HG03175 (cell line): ENCODE results near the gene VWA2.

Experiments used
- ATAC-seq: cut with Tn5 transposase; IDR thresholded peaks from one replicate; pipeline ENCODE4 v1.9.1; 2021; ENCODE audit warnings: mild to moderate bottlenecking, moderate library complexity; ENCODE audit not compliant: unreplicated experiment

VWA2 gene

GRCh38 chr10:114246679-114247305 is 7.7 kb downstream of the VWA2 start:
- ATAC-seq = no peak

GRCh38 chr10:114250236-114250635 is 11.2 kb downstream of the VWA2 start:
- no peak for ATAC-seq

- ATAC-seq = no peak
Observed at GRCh38 chr10:114250716-114251115, 11.7 kb downstream of the VWA2 start.

GRCh38 chr10:114252092-114252491 is 13.0 kb downstream of the VWA2 start:
- no peak for ATAC-seq

- no peak for ATAC-seq
Observed at GRCh38 chr10:114252883-114253282, 13.8 kb downstream of the VWA2 start.

GRCh38 chr10:114255227-114255626 is 16.2 kb downstream of the VWA2 start:
- no peak for ATAC-seq

- ATAC-seq = no peak
Observed at GRCh38 chr10:114256008-114256765, 17.1 kb downstream of the VWA2 start.

GRCh38 chr10:114256822-114257221 is 17.8 kb downstream of the VWA2 start:
- no peak for ATAC-seq

- ATAC-seq = no peak
Observed at GRCh38 chr10:114257498-114257897, 18.4 kb downstream of the VWA2 start.

GRCh38 chr10:114258274-114258840 is 19.3 kb downstream of the VWA2 start:
- no peak for ATAC-seq

- ATAC-seq = no peak
Observed at GRCh38 chr10:114259824-114260223, 20.8 kb downstream of the VWA2 start.

GRCh38 chr10:114260366-114260765 is 21.3 kb downstream of the VWA2 start:
- ATAC-seq = no peak

- ATAC-seq = no peak
Observed at GRCh38 chr10:114261076-114261475, 22.0 kb downstream of the VWA2 start.

- no peak for ATAC-seq
Observed at GRCh38 chr10:114262496-114262895, 23.4 kb downstream of the VWA2 start.

GRCh38 chr10:114265392-114266053 is 26.5 kb downstream of the VWA2 start:
- ATAC-seq = no peak

GRCh38 chr10:114266521-114266920 is 27.5 kb downstream of the VWA2 start:
- ATAC-seq = no peak

- no peak for ATAC-seq
Observed at GRCh38 chr10:114271075-114271778, 32.2 kb downstream of the VWA2 start.

GRCh38 chr10:114271779-114272167 is 32.7 kb downstream of the VWA2 start:
- ATAC-seq = no peak

- ATAC-seq = no peak
Observed at GRCh38 chr10:114272696-114273095, 33.6 kb downstream of the VWA2 start.

GRCh38 chr10:114273910-114274309 is 34.9 kb downstream of the VWA2 start:
- ATAC-seq = no peak
